Prostate gland (tissue), 2 donors: ENCODE measurements around the gene VOPP1. TPM values are rescaled to one million over a fixed set of nuclear protein-coding genes. Genes with fewer than 3 reads are reported as not detected.

Experiments used
- DNase-seq: peaks from one replicate; pipeline ENCODE4 v3.0.0-alpha.2; 2019; ENCODE audit warnings: low spot score
- H3K27ac ChIP-seq, 2 donors: fragments of 200-600 bp; sonication (generic); 2 replicates each; pipeline ENCODE4 v1.5.1; 2017 to 2019
- H3K27me3 ChIP-seq: fragments of 200-600 bp; sonication (generic); replicated peaks from 2 replicates; pipeline ENCODE4 v1.5.1; 2019; ENCODE audit not compliant: insufficient read depth
- H3K36me3 ChIP-seq, 2 donors: fragments of 200-600 bp; sonication (generic); 1 replicate in 1 of 2; 2 replicates in 1 of 2; pipeline versions ENCODE4 v1.5.1 to v1.8.1; 2017 to 2019
- H3K4me1 ChIP-seq: fragments of 200-600 bp; sonication (generic); replicated peaks from 2 replicates; pipeline ENCODE4 v1.5.1; 2019
- H3K4me3 ChIP-seq, 2 donors: fragments of 200-600 bp; sonication (generic); 2 replicates each; pipeline ENCODE4 v1.5.1; 2017 to 2019
- H3K9me3 ChIP-seq: fragments of 200-600 bp; sonication (generic); 2 replicates; pipeline ENCODE4 v1.5.1; 2017
- POLR2A ChIP-seq: fragments of 450-650 bp; IDR thresholded peaks from one replicate; pipeline ENCODE4 v1.6.1; 2016; ENCODE audit warnings: antibody characterized with exemption, mild to moderate bottlenecking
- POLR2AphosphoS5 ChIP-seq: sonication (generic); formaldehyde crosslinking; IDR thresholded peaks from one replicate; pipeline ENCODE4 v1.6.1; 2017; ENCODE audit warnings: antibody characterized with exemption
- WGBS: methylation state at CpG from one replicate; pipeline ENCODE4 v1.1.5; 2018; 5-methylcytosine and 5-hydroxymethylcytosine counted together
- intact Hi-C: fragments of 100-400 bp; cut with DNase I; formaldehyde crosslinking; loops from one replicate; pipeline ENCODE4 v1.14.2; 2022
- total RNA-seq, 2 donors: library from RNA; depleted of rRNA; stranded (reverse); fragments of >200 nt; gene quantifications; one replicate each; pipeline ENCODE4 v1.1.0, GENCODE V29; 2016
- TF ChIP-seq, protein P1 (sequence below), 4 experiments: fragments of 200-600 bp in 2 of 4; fragments of 450-650 bp in 2 of 4; sonication (generic) in 2 of 4; IDR thresholded peaks; 1 replicate in 3 of 4; 2 replicates in 1 of 4; pipeline ENCODE4 v1.5.1; 2016 to 2019; ENCODE audit warnings: antibody characterized with exemption in 4 of 4, mild to moderate bottlenecking in 2 of 4, moderate library complexity in 2 of 4

The VOPP1 gene
- total RNA-seq, 2 donors from 2014 or later = 29.4 to 46.6 TPM

DNA sequence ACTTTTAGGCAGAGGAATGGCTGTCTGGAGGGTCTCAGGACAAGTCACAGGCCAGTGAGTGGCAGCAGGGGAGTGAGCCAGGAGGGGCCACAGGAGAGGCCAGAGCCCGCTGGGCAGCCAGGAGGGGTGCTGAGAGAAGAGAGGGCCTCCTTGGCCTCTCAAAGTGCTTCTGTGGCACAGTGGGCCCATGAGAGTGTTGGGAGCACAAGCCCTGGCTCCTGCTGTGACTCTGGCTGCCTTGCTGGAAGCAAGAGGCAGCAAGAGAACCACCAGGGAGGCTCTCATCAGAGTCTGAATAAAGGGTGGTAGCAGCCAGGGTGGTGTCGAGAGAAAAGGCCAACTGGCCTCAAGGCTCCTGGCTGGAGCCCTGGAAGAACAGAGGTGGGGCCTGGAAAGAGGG is 91.1 kb downstream of the VOPP1 start:
- intact Hi-C loops = no loop called here
- TF ChIP-seq, protein P1, sequence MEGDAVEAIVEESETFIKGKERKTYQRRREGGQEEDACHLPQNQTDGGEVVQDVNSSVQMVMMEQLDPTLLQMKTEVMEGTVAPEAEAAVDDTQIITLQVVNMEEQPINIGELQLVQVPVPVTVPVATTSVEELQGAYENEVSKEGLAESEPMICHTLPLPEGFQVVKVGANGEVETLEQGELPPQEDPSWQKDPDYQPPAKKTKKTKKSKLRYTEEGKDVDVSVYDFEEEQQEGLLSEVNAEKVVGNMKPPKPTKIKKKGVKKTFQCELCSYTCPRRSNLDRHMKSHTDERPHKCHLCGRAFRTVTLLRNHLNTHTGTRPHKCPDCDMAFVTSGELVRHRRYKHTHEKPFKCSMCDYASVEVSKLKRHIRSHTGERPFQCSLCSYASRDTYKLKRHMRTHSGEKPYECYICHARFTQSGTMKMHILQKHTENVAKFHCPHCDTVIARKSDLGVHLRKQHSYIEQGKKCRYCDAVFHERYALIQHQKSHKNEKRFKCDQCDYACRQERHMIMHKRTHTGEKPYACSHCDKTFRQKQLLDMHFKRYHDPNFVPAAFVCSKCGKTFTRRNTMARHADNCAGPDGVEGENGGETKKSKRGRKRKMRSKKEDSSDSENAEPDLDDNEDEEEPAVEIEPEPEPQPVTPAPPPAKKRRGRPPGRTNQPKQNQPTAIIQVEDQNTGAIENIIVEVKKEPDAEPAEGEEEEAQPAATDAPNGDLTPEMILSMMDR (IDR thresholded peaks at IDR 0.05) = no peak
- TF ChIP-seq POLR2A (no peak), POLR2AphosphoS5 (no peak)
- H3K9me3 ChIP-seq = no peaks in the 10 kb centered on the region
- DNase-seq = no peak
- no peaks in the 10 kb centered on the region for H3K27me3 ChIP-seq
- no peaks in the 10 kb centered on the region for H3K4me1 ChIP-seq
- H3K4me3 ChIP-seq = no peak overlapping the region
- no peak overlapping the region for H3K27ac ChIP-seq
- no peaks in the 10 kb centered on the region for H3K36me3 ChIP-seq
- 93% methylated on average over 2 of the region's 2 CpGs for WGBS

DNA sequence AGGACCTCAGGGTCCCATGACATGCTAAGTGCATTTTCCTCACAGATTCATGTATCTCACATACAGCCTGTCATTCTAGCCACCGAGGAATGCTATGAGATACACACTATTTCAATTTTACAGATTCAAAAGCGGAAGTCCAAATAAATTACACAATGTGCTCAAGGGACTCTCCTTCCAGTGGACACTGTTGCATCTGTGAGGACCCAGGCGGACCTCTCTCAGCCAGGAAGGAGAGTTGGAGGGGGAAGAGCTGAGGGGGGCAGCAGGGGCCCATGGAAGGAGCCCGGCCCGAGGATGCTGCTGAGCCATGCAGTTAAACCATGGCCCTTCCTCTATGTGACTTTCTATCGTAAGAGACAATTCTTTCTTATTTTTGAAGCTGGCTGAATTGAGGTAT is 93.6 kb downstream of the VOPP1 start:
- no peak for TF ChIP-seq POLR2AphosphoS5
- TF ChIP-seq, protein P1 (IDR thresholded peaks at IDR 0.05) = no peak
- no peak for TF ChIP-seq POLR2A

DNA sequence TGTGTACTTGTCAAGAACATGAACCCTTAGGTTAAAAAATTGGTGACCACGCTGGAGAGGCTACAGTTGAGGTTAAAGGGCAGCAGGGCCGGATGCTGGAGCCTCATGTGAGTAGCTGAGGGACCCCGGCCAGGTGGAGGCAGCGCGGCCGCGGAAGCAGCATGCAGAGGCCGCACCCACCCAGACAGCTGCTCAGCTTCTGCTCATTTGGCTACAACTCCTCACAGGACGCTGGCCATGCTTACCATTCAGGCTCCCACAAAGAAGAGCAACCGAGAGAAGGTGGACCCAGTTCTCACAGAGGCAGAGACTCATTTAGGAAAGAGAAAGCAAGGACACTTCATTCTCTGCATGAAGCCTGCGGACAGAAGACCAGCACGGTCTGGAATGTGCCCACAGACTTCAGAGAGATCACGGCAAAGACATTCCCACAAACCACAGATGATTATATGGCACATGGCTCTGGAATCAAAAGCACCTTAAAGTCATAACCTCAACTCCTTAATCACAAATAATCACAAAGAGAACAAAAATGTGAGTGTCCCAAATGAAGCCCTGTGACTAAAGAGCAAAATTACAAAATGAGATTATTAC is 94.4 kb downstream of the VOPP1 start:
- Histone ChIP-seq H3K9me3 (no peaks in the 10 kb centered on the region), H3K4me1 (no peaks in the 10 kb centered on the region), H3K36me3 (no peaks in the 10 kb centered on the region), H3K4me3 (no peak overlapping the region), H3K27ac (no peak overlapping the region), H3K27me3 (no peaks in the 10 kb centered on the region)
- WGBS = 75% methylated on average over 13 of the region's 13 CpGs
- no peak for DNase-seq
- intact Hi-C loops = no loop called here
- TF ChIP-seq POLR2AphosphoS5 = no peak
- TF ChIP-seq, protein P1 (IDR thresholded peaks at IDR 0.05) = no peak
- no peak for TF ChIP-seq POLR2A

More for the DNA sequence above, 93.6 kb downstream of the VOPP1 start:
- 84% methylated on average over 6 of the region's 6 CpGs for WGBS
- Histone ChIP-seq H3K4me3 (no peak overlapping the region), H3K9me3 (no peaks in the 10 kb centered on the region), H3K27me3 (no peaks in the 10 kb centered on the region), H3K4me1 (no peaks in the 10 kb centered on the region), H3K36me3 (no peaks in the 10 kb centered on the region), H3K27ac (no peak overlapping the region)
- no peak for DNase-seq
- intact Hi-C loops = no loop called here

DNA sequence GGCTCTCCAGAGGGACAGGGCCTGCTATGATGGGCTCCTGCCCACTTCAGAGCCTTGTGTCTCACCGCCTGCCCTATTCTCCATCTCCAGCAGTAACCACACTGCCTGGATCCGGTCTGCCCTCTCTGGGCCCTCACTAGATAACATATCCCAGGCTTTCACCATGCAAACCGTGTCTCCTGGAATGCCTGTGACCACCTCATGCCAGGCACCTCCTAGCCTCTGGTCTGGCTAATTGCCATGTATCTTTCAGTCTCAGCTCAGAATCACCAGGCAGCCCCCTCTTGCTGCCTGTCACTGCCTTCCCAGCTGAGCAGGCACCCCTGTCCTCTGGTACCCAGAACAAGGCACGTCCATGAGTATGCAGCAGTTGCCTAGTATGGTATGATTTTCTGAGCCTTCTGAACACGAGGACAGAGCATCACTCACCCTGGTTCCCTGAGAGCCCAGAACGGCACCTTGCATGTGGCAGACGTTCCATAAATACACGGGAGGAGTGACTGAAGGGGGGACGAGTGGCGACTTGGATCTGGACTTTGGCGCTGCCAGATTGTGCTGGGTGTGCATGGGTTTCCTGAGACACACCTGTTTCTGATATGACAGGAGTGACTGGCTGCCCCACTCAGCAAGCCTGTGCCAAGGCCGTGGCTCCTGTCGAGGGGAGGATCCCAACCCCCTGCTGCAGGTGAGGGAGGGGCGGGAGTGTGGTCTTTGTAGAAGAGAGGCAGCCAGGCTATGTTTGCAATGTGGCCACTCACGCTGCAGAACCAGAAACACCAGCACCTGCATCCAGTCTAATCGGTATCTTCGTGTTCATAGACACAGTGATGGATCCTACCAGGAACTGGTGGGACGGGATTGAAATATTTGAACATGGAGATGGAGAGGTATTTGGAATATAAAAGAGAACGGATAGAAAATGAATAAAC is 95.2 kb downstream of the VOPP1 start:
- H3K36me3 ChIP-seq = no peaks in the 10 kb centered on the region
- H3K4me3 ChIP-seq = no peak overlapping the region
- no peaks in the 10 kb centered on the region for H3K9me3 ChIP-seq
- intact Hi-C loops = no loop called here
- no peak for DNase-seq
- 78% methylated on average over 19 of the region's 19 CpGs for WGBS
- no peaks in the 10 kb centered on the region for H3K27me3 ChIP-seq
- no peaks in the 10 kb centered on the region for H3K4me1 ChIP-seq
- no peak overlapping the region for H3K27ac ChIP-seq
- TF ChIP-seq POLR2A = no peak
- TF ChIP-seq POLR2AphosphoS5 = no peak
- TF ChIP-seq, protein P1 (IDR thresholded peaks at IDR 0.05) = no peak
